HEK293 (cell line): Measurements from ENCODE around the gene SMAD7.

ENCODE experiments used
- OVOL3 ChIP-seq: fragments of 450-650 bp; formaldehyde crosslinking; IDR thresholded peaks from 2 replicates; pipeline ENCODE4 v1.5.1; 2016; ENCODE audit warnings: missing biosample characterization, missing genetic modification characterization
- ZBTB17 ChIP-seq: fragments of 450-650 bp; formaldehyde crosslinking; IDR thresholded peaks from 2 replicates; pipeline ENCODE4 v1.5.1; 2016; ENCODE audit warnings: missing biosample characterization, missing genetic modification characterization
- ZFHX2 ChIP-seq: fragments of 450-650 bp; formaldehyde crosslinking; conservative IDR thresholded peaks from 2 replicates; pipeline ENCODE4 v1.5.1; 2016; ENCODE audit warnings: missing biosample characterization, missing genetic modification characterization
- ZFP37 ChIP-seq: fragments of 450-650 bp; formaldehyde crosslinking; IDR thresholded peaks from 2 replicates; pipeline ENCODE4 v1.5.1; 2016; ENCODE audit warnings: missing biosample characterization, missing genetic modification characterization
- ZNF184 ChIP-seq: fragments of 450-650 bp; IDR thresholded peaks from 2 replicates; pipeline ENCODE4 v1.5.1; 2018; ENCODE audit warnings: missing biosample characterization, mild to moderate bottlenecking, missing genetic modification characterization
- ZNF202 ChIP-seq: fragments of 450-650 bp; formaldehyde crosslinking; IDR thresholded peaks from 2 replicates; pipeline ENCODE4 v1.5.1; 2016; ENCODE audit warnings: missing biosample characterization, missing genetic modification characterization, borderline replicate concordance
- ZNF248 ChIP-seq: fragments of 450-650 bp; formaldehyde crosslinking; IDR thresholded peaks from 2 replicates; pipeline ENCODE4 v1.5.1; 2017; ENCODE audit warnings: missing biosample characterization, missing genetic modification characterization
- ZNF274 ChIP-seq, 2 experiments: fragments of 200-500 bp in 1 of 2; fragments of 450-650 bp in 1 of 2; sonication (Bioruptor generic) in 1 of 2; formaldehyde crosslinking in 1 of 2; IDR thresholded peaks; 2 replicates each; pipeline versions ENCODE4 v1.5.1 to v1.6.1; 2014 to 2016; ENCODE audit warnings: borderline replicate concordance in 1 of 2, inconsistent platforms in 1 of 2, low read length in 1 of 2, missing biosample characterization in 1 of 2, missing genetic modification characterization in 1 of 2
- ZNF302 ChIP-seq: fragments of 450-650 bp; formaldehyde crosslinking; IDR thresholded peaks from 2 replicates; pipeline ENCODE4 v1.5.1; 2016; ENCODE audit warnings: missing biosample characterization, missing genetic modification characterization, low read depth
- ZNF350 ChIP-seq: fragments of 450-650 bp; formaldehyde crosslinking; IDR thresholded peaks from 2 replicates; pipeline ENCODE4 v1.5.0; 2017; ENCODE audit warnings: missing biosample characterization, mild to moderate bottlenecking, missing genetic modification characterization
- ZNF404 ChIP-seq: fragments of 450-650 bp; formaldehyde crosslinking; IDR thresholded peaks from 2 replicates; pipeline ENCODE4 v1.5.1; 2017; ENCODE audit warnings: missing biosample characterization, missing genetic modification characterization
- ZNF548 ChIP-seq: fragments of 450-650 bp; formaldehyde crosslinking; IDR thresholded peaks from 2 replicates; pipeline ENCODE4 v1.5.1; 2016; ENCODE audit warnings: missing biosample characterization, missing genetic modification characterization
- ZNF768 ChIP-seq: fragments of 450-650 bp; formaldehyde crosslinking; IDR thresholded peaks from 2 replicates; pipeline ENCODE4 v1.5.1; 2018; ENCODE audit warnings: missing biosample characterization, mild to moderate bottlenecking, missing genetic modification characterization
- ZNF776 ChIP-seq: fragments of 450-650 bp; formaldehyde crosslinking; IDR thresholded peaks from 2 replicates; pipeline ENCODE4 v1.5.0; 2017; ENCODE audit warnings: missing biosample characterization, missing genetic modification characterization, borderline replicate concordance
- ZSCAN23 ChIP-seq: fragments of 450-650 bp; formaldehyde crosslinking; IDR thresholded peaks from 2 replicates; pipeline ENCODE4 v1.5.1; 2016; ENCODE audit warnings: missing biosample characterization, missing genetic modification characterization
- ZSCAN30 ChIP-seq: fragments of 450-650 bp; IDR thresholded peaks from 2 replicates; pipeline ENCODE4 v1.5.1; 2018; ENCODE audit warnings: missing biosample characterization, mild to moderate bottlenecking, missing genetic modification characterization, moderate library complexity
- TF ChIP-seq, protein P1 (sequence below): fragments of 450-650 bp; formaldehyde crosslinking; IDR thresholded peaks from 2 replicates; pipeline ENCODE4 v1.5.1; 2016; ENCODE audit warnings: missing biosample characterization, missing genetic modification characterization
- TF ChIP-seq, protein P2 (sequence below): fragments of 450-650 bp; formaldehyde crosslinking; IDR thresholded peaks from 2 replicates; pipeline ENCODE4 v1.5.1; 2016; ENCODE audit warnings: missing biosample characterization, missing genetic modification characterization
- TF ChIP-seq, protein P3 (sequence below): fragments of 450-650 bp; formaldehyde crosslinking; IDR thresholded peaks from 2 replicates; pipeline ENCODE4 v1.5.1; 2017; ENCODE audit warnings: missing biosample characterization, missing genetic modification characterization
- TF ChIP-seq, protein P4 (sequence below): fragments of 450-650 bp; formaldehyde crosslinking; IDR thresholded peaks from 2 replicates; pipeline ENCODE4 v1.5.1; 2016; ENCODE audit warnings: missing biosample characterization, missing genetic modification characterization
- TF ChIP-seq, protein P5 (sequence below): fragments of 450-650 bp; formaldehyde crosslinking; IDR thresholded peaks from 2 replicates; pipeline ENCODE4 v1.5.1; 2016; ENCODE audit warnings: missing biosample characterization, missing genetic modification characterization
- TF ChIP-seq, protein P6 (sequence below): IDR thresholded peaks from 2 replicates; pipeline ENCODE4 v1.6.1; 2011; ENCODE audit warnings: mild to moderate bottlenecking, low read depth, low read length, borderline replicate concordance
- TF ChIP-seq, protein P7 (sequence below): fragments of 450-650 bp; formaldehyde crosslinking; IDR thresholded peaks from 2 replicates; pipeline ENCODE4; 2016; ENCODE audit warnings: missing biosample characterization, missing genetic modification characterization

Gene SMAD7

DNA sequence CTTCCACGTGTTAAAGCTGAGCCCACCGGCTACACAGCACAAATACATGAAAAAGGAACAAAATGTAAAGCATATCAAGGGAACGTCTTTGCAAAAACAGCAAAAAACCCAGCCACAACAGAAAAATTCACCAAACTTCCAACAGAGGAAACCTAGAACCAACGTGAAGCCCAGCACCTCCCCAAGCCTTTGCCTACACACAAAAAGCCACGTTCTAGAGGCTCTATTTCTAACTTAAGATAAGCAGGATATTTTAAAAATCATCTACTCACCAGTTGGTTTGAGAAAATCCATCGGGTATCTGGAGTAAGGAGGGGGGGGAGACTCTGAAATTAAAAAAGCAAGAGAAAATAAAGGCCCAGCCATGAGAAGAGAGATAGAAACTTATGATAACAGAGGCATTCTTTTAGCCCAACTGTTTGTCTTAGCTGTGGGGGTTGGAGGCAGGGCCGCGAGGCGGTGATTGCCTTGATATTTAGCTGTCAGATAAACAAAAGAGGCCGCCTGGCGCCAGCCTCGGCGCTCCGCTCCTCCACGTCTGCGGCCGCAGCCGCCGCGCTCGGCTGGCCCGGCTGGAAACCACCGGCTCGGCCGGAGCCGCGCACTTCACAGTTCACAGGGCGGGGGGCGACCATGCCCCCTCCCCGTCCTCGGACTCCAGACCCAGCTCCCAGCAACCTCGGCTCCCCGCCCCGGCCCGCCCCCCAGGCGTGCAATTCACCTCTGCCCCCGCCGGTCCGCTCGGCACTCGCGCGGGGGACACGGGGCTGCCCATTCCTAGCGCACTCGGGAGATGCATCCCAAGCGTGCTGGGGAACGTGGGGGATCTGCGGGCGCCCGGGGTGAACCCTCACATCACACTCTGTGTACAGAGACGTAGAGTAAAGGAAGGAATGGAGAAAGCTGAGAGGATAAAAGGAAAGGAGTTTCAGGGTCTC, 2.4 kb downstream of the SMAD7 start (continued):
- TF ChIP-seq ZNF274 (IDR thresholded peaks at IDR 0.05; ENCODE audit: low read length) (no peak), ZNF274 (tag by site-specific recombination; IDR thresholded peaks at IDR 0.05; ENCODE audit: borderline replicate concordance) (no peak), OVOL3 (tag by site-specific recombination) (no peak), ZNF184 (tag by site-specific recombination) (no peak), ZNF404 (no peak), ZBTB17 (peak; percentile 90), ZNF350 (tag by site-specific recombination) (no peak), ZSCAN23 (tag by site-specific recombination) (no peak), ZNF776 (tag by site-specific recombination) (no peak), ZNF768 (tag by site-specific recombination) (no peak), ZNF548 (no peak), ZFHX2 (tag by site-specific recombination) (peak; percentile 42; the same call in 1 of the 2 replicates), ZSCAN30 (peak; percentile 81), ZFP37 (tag by site-specific recombination) (no peak; the same call in 1 of the 2 replicates), ZNF248 (tag by site-specific recombination) (no peak), ZNF202 (tag by site-specific recombination) (no peak), ZNF302 (tag by site-specific recombination) (no peak)
- TF ChIP-seq, protein P1, sequence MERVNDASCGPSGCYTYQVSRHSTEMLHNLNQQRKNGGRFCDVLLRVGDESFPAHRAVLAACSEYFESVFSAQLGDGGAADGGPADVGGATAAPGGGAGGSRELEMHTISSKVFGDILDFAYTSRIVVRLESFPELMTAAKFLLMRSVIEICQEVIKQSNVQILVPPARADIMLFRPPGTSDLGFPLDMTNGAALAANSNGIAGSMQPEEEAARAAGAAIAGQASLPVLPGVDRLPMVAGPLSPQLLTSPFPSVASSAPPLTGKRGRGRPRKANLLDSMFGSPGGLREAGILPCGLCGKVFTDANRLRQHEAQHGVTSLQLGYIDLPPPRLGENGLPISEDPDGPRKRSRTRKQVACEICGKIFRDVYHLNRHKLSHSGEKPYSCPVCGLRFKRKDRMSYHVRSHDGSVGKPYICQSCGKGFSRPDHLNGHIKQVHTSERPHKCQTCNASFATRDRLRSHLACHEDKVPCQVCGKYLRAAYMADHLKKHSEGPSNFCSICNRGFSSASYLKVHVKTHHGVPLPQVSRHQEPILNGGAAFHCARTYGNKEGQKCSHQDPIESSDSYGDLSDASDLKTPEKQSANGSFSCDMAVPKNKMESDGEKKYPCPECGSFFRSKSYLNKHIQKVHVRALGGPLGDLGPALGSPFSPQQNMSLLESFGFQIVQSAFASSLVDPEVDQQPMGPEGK (tag by site-specific recombination) = peak; percentile 78
- TF ChIP-seq, protein P2, sequence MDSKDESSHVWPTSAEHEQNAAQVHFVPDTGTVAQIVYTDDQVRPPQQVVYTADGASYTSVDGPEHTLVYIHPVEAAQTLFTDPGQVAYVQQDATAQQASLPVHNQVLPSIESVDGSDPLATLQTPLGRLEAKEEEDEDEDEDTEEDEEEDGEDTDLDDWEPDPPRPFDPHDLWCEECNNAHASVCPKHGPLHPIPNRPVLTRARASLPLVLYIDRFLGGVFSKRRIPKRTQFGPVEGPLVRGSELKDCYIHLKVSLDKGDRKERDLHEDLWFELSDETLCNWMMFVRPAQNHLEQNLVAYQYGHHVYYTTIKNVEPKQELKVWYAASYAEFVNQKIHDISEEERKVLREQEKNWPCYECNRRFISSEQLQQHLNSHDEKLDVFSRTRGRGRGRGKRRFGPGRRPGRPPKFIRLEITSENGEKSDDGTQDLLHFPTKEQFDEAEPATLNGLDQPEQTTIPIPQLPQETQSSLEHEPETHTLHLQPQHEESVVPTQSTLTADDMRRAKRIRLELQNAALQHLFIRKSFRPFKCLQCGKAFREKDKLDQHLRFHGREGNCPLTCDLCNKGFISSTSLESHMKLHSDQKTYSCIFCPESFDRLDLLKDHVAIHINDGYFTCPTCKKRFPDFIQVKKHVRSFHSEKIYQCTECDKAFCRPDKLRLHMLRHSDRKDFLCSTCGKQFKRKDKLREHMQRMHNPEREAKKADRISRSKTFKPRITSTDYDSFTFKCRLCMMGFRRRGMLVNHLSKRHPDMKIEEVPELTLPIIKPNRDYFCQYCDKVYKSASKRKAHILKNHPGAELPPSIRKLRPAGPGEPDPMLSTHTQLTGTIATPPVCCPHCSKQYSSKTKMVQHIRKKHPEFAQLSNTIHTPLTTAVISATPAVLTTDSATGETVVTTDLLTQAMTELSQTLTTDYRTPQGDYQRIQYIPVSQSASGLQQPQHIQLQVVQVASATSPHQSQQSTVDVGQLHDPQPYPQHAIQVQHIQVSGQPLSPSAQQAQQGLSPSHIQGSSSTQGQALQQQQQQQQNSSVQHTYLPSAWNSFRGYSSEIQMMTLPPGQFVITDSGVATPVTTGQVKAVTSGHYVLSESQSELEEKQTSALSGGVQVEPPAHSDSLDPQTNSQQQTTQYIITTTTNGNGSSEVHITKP (tag by site-specific recombination) = no peak
- TF ChIP-seq, protein P3, sequence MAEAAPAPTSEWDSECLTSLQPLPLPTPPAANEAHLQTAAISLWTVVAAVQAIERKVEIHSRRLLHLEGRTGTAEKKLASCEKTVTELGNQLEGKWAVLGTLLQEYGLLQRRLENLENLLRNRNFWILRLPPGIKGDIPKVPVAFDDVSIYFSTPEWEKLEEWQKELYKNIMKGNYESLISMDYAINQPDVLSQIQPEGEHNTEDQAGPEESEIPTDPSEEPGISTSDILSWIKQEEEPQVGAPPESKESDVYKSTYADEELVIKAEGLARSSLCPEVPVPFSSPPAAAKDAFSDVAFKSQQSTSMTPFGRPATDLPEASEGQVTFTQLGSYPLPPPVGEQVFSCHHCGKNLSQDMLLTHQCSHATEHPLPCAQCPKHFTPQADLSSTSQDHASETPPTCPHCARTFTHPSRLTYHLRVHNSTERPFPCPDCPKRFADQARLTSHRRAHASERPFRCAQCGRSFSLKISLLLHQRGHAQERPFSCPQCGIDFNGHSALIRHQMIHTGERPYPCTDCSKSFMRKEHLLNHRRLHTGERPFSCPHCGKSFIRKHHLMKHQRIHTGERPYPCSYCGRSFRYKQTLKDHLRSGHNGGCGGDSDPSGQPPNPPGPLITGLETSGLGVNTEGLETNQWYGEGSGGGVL (tag by site-specific recombination) = peak; percentile 36; the same call in 1 of the 2 replicates
- TF ChIP-seq, protein P4, sequence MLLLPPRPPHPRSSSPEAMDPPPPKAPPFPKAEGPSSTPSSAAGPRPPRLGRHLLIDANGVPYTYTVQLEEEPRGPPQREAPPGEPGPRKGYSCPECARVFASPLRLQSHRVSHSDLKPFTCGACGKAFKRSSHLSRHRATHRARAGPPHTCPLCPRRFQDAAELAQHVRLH (tag by site-specific recombination) = no peak
- TF ChIP-seq, protein P5, sequence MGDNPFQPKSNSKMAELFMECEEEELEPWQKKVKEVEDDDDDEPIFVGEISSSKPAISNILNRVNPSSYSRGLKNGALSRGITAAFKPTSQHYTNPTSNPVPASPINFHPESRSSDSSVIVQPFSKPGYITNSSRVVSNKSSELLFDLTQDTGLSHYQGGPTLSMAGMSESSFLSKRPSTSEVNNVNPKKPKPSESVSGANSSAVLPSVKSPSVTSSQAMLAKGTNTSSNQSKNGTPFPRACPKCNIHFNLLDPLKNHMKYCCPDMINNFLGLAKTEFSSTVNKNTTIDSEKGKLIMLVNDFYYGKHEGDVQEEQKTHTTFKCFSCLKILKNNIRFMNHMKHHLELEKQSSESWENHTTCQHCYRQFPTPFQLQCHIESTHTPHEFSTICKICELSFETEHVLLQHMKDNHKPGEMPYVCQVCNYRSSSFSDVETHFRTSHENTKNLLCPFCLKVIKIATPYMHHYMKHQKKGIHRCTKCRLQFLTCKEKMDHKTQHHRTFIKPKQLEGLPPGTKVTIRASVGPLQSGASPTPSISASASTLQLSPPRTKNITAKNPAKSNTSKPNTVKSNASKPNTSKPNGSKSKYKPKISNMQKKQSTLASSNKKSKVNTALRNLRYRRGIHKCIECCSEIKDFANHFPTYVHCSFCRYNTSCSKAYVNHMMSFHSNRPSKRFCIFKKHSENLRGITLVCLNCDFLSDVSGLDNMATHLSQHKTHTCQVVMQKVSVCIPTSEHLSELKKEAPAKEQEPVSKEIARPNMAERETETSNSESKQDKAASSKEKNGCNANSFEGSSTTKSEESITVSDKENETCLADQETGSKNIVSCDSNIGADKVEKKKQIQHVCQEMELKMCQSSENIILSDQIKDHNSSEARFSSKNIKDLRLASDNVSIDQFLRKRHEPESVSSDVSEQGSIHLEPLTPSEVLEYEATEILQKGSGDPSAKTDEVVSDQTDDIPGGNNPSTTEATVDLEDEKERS = no peak
- TF ChIP-seq, protein P6, sequence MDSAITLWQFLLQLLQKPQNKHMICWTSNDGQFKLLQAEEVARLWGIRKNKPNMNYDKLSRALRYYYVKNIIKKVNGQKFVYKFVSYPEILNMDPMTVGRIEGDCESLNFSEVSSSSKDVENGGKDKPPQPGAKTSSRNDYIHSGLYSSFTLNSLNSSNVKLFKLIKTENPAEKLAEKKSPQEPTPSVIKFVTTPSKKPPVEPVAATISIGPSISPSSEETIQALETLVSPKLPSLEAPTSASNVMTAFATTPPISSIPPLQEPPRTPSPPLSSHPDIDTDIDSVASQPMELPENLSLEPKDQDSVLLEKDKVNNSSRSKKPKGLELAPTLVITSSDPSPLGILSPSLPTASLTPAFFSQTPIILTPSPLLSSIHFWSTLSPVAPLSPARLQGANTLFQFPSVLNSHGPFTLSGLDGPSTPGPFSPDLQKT = no peak
- TF ChIP-seq, protein P7, sequence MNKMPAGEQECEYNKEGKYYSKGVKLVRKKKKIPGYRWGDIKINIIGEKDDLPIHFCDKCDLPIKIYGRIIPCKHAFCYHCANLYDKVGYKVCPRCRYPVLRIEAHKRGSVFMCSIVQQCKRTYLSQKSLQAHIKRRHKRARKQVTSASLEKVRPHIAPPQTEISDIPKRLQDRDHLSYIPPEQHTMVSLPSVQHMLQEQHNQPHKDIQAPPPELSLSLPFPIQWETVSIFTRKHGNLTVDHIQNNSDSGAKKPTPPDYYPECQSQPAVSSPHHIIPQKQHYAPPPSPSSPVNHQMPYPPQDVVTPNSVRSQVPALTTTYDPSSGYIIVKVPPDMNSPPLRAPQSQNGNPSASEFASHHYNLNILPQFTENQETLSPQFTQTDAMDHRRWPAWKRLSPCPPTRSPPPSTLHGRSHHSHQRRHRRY (tag by site-specific recombination) = no peak
